HG02938 (cell line): Measurements from ENCODE around the gene NUCKS1.

Source experiments
- ATAC-seq: cut with Tn5 transposase; IDR thresholded peaks from one replicate; pipeline ENCODE4 v1.9.1; 2021; ENCODE audit warnings: mild to moderate bottlenecking, moderate library complexity; ENCODE audit not compliant: unreplicated experiment

Gene NUCKS1

DNA sequence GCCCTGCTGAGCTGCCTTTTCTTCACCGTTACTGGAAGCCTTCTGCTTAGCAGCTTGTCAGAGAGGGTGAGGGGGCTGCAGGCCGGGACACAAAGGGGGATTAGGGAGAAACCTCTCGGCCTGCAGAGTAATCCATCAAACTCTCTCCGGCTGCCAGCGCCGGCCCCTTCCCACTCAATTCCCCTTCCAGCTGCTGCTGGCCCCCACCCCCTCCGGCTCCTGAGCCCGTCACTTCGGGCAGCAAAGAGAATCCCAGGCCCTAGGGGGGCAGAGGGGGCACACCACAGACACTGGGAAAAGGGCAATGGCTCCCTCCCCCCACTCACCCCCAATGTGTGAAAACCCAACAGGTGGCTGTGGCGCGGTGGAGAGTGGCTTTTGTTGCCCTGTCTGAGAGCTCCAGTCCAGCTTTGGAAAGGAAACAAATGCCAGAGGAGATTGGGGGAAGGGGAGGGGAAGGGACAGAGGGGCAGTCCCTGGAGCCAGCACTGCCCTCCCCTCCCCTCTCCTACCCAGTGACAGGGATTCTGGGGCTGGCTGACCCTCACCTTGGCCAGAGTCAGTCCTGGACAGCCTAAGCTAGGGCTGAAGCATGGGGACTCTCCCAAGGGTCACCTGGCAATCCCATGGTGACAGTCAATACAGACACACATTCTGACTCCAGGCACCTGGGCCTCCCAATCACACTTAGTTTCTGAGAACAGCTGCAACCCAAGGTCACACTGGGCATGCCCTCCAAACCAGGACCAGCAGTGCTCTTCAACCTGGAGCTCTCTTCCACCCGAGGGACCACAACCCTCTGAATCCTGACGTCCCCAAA, 79.2 kb downstream of the NUCKS1 start:
- no peak for ATAC-seq

DNA sequence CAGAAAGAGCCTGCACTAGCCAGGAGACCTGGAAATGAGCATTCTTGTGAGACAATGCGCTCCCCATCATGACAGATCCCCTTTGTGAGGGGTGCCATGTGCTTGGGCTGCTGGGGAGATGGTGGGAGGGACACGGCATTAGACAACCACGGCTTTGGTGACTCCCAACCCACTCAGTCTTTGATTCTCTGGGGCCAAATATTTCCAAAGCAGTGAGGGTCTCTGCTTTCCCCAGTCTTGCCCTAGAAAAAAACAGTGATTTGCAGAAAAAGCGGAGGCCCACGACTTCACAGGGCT, 79.9 kb downstream of the NUCKS1 start:
- no peak for ATAC-seq

DNA sequence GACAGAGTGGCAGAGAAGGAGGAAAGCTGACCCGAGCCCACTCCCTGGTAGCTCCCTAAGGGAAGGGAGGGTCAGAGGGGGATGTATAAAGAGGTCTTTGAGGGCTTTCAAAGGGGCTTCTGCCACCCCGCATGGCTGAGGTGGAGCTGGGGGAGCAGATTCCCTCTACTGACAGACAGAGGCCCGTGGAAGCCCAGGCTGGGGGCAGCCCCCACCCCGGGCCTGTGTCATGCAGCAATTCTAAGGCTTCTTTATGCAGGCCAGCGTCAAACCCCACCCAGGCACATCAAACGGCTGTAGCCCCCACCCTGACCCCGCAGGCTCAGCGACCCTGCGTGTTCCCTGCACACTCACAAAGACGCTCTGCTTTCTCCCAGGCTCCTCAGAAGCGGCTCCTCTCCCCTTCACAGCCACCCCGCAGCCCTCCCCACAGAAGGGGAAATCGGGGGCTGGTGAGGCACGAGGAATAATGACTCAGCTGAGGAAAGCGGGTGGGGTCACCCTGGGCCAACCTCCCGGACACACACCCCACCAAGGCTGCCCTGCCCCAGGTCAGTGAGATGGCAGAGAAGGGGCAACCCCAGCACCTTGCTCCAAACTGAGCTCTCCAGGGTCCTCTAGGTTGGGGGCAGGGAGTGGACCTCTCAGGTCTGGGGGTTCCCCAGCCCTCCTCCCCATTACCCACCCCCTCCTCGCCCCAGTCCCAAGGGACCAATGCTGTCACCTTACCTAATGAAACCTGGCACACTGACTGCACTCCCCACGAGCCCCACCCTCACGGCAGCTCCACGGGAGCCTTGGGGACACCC, 80.4 kb downstream of the NUCKS1 start:
- ATAC-seq: peak; percentile 38

DNA sequence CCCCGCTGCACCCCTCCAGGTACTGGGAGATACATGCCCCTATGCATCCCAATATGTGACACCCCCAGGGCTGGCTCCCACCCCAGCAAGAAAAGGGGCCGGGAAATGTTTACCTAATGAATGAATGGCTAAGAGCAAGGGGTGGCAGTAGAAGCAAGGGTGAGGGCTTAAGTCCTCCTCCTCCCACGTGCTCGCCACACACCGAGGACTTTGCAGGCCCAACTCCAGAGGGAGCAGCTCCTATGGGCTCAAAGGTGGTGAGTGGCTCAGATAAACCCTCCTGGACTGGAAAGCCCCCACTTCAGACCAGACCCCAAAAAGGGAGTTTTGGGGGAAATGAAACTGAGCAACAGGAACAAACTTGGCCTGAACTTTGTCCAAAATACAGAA, 81.0 kb downstream of the NUCKS1 start:
- ATAC-seq: peak; percentile 35

DNA sequence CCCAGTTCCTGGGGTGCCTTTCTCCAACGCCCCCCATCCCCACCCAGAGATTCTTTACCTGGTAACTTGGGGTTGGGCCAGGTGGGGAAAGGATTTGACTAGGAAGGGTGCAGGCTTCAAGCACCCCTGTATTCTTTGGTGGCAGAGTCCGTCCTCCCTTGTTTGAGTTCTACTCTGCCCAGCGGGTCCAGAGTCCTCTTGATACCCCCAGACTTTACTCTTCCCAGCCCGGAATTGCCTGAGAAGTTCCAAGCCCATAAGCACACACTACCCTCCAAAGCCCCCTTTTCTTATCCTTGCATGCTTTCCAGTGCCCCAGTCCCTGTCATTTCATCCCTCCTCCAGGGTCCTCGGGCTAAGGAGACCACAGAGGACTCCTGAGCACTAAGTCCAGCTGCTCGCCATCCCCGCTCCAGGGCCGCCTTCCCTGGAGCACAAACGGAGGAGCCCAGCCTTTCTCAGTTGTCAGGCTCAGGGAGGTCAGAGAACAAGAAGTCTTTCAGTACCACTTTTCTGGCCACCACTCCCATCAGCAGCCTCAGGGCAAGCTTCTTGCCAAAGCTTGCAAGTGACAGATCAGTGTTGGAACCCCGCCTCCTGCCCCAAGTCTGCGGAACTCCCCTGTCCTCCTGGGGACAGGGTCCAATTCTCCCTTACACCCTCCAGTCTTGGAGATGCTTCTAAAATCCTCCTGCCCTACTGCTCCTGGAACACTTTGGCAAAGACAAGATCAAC, 81.9 kb downstream of the NUCKS1 start:
- no peak for ATAC-seq

DNA sequence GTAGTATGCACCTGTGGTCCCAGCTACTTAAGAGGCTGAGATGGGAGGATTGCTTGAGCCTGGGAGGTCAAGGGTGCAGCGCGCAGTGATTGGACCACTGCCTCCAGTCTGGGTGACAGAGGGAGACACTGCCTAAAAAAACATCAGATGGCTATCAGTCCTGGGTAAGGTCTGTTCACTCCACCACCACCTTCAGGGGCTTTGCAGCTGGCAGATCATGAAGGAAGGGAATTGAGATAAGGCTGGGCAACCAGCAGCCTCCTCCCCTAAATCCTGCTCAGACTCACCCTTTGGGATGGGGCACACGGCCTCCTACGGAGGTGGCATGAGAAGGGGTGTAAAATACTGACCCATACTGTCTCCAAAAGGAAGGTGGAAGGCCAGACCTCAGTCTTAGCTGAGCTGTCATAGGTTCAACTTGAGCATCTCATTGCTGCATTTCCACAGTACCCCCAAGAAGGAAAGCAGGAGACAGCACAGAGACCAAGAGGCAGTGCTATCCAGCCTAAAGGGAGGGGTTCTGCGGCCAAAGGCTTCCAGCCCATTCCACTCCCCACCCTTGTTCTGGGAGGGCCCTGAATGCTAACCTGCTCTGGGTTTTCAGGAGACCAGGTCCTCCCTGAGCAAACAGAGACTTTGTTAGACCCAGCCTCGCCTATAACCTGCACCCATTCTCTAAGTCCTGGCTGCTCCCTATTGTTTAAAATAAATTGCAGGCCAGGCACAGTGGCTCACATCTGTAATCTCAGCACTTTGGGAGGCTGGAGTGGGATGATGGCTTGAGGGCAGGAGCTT, 83.4 kb downstream of the NUCKS1 start:
- ATAC-seq: no peak

DNA sequence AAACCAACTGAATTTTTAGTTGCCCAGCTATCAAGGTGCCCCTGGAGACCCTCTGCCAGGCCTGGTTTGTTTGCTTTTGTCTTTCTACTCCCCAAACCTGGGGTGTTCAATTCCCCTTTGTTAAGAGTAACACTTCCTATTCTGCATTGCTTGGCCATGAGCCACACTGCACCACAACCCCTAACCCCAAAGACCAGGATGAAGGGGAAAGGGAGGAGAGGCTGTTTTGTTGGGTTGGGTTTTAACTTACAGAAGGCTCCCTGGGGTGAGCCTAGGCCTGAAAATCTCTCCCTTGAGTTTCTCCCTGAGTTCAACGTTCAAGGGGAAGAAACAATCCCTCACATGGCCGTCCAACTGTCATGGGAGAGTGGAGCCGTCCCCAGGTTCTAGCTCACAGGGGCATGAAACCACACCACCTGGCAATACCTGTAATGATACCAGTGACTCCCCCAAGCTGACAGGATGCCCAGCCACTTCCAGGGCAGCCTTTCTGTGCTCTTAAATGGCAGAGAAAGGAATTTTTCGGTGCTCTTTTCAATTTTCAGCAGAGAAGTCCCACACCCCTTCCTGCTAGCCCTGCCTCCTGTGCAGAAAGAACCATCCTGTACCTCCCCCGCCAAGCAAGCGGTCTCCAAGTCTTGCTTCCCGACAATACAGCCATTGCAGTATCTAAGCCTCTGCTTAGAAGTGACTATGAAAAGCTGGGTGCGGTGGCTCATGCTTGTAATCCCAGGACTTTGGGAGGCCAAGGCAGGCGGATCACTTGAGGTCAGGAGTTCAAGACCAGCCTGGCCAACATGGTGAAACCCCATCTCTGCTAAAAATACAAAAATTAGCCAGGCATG, 84.6 kb downstream of the NUCKS1 start:
- ATAC-seq: no peak

DNA sequence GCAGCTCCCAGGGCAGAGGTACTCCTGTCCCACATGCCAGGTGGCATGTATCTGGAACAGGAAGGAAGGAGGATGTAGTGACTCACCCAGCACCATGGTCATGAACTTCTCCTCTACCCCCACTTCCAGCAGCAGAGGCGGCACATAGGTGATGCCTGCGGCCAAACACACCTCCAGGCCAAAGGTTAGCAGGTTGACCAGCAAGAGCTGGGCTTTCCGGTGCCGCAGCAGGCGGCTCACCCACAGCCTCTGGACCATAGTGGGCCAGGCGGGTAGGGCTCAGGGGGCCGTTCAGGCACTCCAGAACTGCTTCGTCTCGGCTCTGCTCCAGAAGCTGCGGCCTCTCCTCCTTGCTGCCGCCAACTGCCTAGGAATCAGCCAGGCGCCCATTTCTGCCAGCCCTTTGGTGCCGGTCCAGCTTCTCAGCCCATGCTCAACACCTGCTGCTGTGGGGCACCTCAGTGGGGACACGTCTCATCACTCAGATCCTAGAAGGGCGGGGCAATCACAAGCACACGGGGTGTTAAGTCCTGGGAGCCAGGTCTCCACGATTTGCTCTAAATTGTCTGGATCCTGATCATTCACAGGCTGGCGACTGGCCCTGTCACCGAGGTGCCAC, 85.5 kb downstream of the NUCKS1 start:
- ATAC-seq: no peak

DNA sequence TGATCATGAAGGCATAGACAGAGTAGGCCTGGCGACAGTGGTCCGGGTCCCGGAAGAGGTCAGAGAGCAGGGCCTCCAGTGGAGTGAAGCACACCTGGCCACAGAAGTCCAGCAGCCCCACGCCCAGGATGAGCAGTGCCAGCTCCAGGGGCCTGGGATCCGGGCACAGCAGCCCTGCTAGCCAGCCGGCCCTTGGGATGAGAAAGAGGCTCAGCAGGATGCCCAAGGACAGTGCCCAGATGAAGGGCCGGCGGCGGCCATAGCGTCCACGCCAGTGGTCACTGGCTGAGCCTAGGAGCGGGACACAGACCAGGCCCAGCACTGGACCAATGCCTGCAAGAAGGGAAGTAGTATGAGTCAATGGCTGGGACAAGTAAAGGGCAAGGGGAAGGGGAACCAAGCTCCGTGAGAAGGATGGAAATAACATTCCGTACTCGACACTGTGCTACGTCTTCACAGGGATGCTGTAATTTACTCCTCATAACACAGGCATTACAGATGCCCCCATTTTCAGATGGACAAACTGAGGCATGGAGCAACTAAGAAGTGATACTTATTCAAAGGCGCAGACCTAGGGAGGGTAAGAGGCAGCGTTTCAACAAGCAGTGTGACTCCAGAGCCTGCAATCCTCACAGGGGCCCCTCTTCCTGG, 86.6 kb downstream of the NUCKS1 start:
- ATAC-seq: no peak
